Measurements from ENCODE around the gene USP20.

Gene USP20

GRCh38 chr9:129880654-129881546 is 45.6 kb downstream of the USP20 start:
- H3K4me3 ChIP-seq (ENCODE audit: low read length) = no peak overlapping the region

GRCh38 chr9:129881547-129882324 is 46.5 kb downstream of the USP20 start:
- Histone ChIP-seq H3K27me3 (ENCODE audit: control insufficient read depth, insufficient read depth, low read length) (no peaks in the 10 kb centered on the region), H3K36me3 (ENCODE audit: control insufficient read depth, low read depth, low read length) (peaks cover 3% of the 10 kb centered on the region), H3K27ac (ENCODE audit: low read length) (no peak overlapping the region), H3K9ac (ENCODE audit: low read length) (no peak overlapping the region), H3K4me1 (ENCODE audit: control insufficient read depth, low read depth, low read length) (peaks cover 22% of the 10 kb centered on the region), H3K9me3 (ENCODE audit: control insufficient read depth, low read depth, low read length) (no peaks in the 10 kb centered on the region), H3K4me3 (ENCODE audit: low read length) (no peak overlapping the region)

More at GRCh38 chr9:129880654-129881546, 45.6 kb downstream of the USP20 start:
- peaks cover 15% of the 10 kb centered on the region for H3K4me1 ChIP-seq (ENCODE audit: control insufficient read depth, low read depth, low read length)
- no peak overlapping the region for H3K9ac ChIP-seq (ENCODE audit: low read length)
- H3K27me3 ChIP-seq (ENCODE audit: control insufficient read depth, insufficient read depth, low read length) = no peaks in the 10 kb centered on the region
- no peaks in the 10 kb centered on the region for H3K9me3 ChIP-seq (ENCODE audit: control insufficient read depth, low read depth, low read length)
- H3K27ac ChIP-seq (ENCODE audit: low read length) = no peak overlapping the region
- peaks cover 3% of the 10 kb centered on the region for H3K36me3 ChIP-seq (ENCODE audit: control insufficient read depth, low read depth, low read length)

GRCh38 chr9:129884220-129885017 is 49.2 kb downstream of the USP20 start:
- peaks cover 23% of the 10 kb centered on the region for H3K4me1 ChIP-seq (ENCODE audit: control insufficient read depth, low read depth, low read length)
- H3K27ac ChIP-seq (ENCODE audit: low read length) = no peak overlapping the region
- H3K36me3 ChIP-seq (ENCODE audit: control insufficient read depth, low read depth, low read length) = peaks cover 3% of the 10 kb centered on the region
- peak overlapping the region; percentile 33 for H3K9ac ChIP-seq (ENCODE audit: low read length)
- H3K27me3 ChIP-seq (ENCODE audit: control insufficient read depth, insufficient read depth, low read length) = no peaks in the 10 kb centered on the region
- H3K9me3 ChIP-seq (ENCODE audit: control insufficient read depth, low read depth, low read length) = no peaks in the 10 kb centered on the region
- H3K4me3 ChIP-seq (ENCODE audit: low read length) = peak overlapping the region; percentile 31

DNA sequence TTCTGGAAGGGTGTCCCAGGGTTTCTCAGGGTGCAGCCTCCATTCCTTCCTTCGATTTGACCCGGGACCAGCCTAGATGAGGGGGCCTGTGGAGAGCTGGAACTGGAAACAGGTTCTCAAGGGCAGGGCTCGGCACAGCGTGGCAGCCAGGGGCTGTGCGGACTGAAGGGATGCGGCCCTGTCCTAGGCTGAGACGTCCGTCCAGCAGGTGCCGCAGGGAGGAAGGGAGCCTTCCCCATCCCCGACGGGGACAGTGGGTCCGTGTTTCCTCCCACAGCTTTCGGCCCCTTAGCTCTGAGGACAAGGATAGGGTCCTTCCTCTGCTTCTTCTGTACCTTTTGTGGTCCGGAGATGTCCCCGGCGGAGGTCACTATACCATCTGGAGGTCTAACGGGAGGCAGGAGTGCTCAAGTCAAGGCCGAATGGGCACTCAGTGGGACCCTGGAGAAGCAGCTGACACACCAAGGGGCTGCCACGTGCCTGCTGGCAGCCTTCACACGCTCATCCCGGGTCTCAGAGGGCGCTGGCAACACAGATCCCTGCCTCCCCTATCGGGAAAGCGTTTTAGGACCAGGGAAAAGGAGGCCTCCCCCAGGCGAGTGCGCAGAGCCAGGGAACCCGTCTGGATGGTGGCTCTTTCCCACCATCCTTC is 49.9 kb downstream of the USP20 start:
- peak overlapping the region; percentile 33 for H3K9ac ChIP-seq (ENCODE audit: low read length)
- peaks cover under 1% of the 10 kb centered on the region for H3K36me3 ChIP-seq (ENCODE audit: control insufficient read depth, low read depth, low read length)
- no peak overlapping the region for H3K27ac ChIP-seq (ENCODE audit: low read length)
- H3K9me3 ChIP-seq (ENCODE audit: control insufficient read depth, low read depth, low read length) = no peaks in the 10 kb centered on the region
- H3K4me3 ChIP-seq (ENCODE audit: low read length) = peak overlapping the region; percentile 31
- H3K4me1 ChIP-seq (ENCODE audit: control insufficient read depth, low read depth, low read length) = peaks cover 29% of the 10 kb centered on the region
- no peaks in the 10 kb centered on the region for H3K27me3 ChIP-seq (ENCODE audit: control insufficient read depth, insufficient read depth, low read length)

DNA sequence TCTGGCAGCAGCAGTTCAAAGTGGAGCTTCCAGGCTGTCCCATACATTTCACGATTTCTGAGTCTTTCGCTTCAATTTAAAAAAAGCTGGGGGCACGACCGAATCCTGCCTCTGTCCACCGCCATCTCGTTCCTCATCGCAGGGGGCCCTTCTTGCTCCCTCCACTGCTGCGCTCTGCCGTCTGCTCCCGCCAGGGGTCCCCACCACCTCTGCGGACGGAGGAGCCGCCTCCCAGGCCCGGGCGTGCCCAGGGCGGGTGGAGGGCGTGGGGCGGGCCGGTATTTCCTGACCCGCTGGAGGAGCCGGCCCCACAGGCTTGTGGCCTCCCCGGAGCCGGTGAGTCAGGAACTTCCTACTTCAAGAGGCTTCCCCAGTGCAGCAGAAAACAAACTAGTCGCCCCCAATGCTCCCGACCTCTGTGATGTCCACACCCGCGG is 50.4 kb downstream of the USP20 start:
- Histone ChIP-seq H3K4me3 (ENCODE audit: low read length) (peak overlapping the region; percentile 31), H3K9ac (ENCODE audit: low read length) (peak overlapping the region; percentile 6), H3K27me3 (ENCODE audit: control insufficient read depth, insufficient read depth, low read length) (no peaks in the 10 kb centered on the region), H3K4me1 (ENCODE audit: control insufficient read depth, low read depth, low read length) (peaks cover 29% of the 10 kb centered on the region), H3K36me3 (ENCODE audit: control insufficient read depth, low read depth, low read length) (no peaks in the 10 kb centered on the region), H3K27ac (ENCODE audit: low read length) (no peak overlapping the region), H3K9me3 (ENCODE audit: control insufficient read depth, low read depth, low read length) (no peaks in the 10 kb centered on the region)

- Histone ChIP-seq H3K9me3 (ENCODE audit: control insufficient read depth, low read depth, low read length) (no peaks in the 10 kb centered on the region), H3K27me3 (ENCODE audit: control insufficient read depth, insufficient read depth, low read length) (no peaks in the 10 kb centered on the region), H3K27ac (ENCODE audit: low read length) (no peak overlapping the region), H3K4me3 (ENCODE audit: low read length) (no peak overlapping the region), H3K4me1 (ENCODE audit: control insufficient read depth, low read depth, low read length) (peaks cover 29% of the 10 kb centered on the region), H3K36me3 (ENCODE audit: control insufficient read depth, low read depth, low read length) (no peaks in the 10 kb centered on the region), H3K9ac (ENCODE audit: low read length) (no peak overlapping the region)
Observed at GRCh38 chr9:129886226-129887174, 51.2 kb downstream of the USP20 start.

DNA sequence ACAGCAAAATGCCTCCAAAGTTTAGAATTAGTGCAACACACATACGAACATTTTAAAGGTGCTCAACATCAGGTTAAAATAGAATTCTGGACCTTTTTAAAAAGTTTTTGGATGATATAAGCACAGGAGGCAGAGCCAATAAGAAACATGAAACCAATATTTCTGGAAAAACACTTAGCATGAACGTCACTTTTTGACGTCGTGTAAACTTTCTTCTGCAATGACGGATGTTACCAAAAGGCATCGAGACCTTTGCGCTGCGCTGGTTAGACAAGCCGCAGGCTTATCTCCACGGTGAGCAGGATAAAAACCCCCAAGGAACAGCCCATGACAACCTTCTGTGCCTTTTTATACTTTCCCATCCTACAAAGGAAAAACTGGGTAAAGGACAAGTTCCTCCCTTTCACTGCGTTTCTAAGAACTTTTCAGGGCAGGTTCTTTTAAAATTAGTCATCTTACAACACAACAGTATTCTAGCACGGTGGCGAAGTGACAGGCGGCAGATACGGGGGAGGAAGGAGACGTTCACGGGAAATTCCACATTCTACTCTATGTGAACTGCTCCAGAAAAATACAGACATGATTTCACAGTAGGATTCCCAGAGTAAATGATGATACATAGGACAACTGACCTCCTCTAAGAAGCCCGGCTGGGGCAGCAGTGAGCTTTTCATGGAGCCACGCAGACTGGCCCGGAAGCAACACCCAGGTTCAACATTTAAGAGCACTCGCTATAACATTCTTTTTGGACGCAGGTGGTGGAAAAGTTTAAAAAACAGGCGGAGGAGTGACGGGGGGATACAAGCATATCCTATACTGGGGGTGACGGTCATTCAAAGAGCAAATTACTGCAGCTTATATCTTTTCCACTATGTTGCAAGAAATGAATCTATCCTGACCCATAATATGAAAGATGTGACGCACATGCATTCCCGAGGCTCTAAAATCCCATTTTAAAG is 52.4 kb downstream of the USP20 start:
- Histone ChIP-seq H3K36me3 (ENCODE audit: control insufficient read depth, low read depth, low read length) (no peaks in the 10 kb centered on the region), H3K4me1 (ENCODE audit: control insufficient read depth, low read depth, low read length) (peaks cover 29% of the 10 kb centered on the region), H3K9me3 (ENCODE audit: control insufficient read depth, low read depth, low read length) (no peaks in the 10 kb centered on the region), H3K27ac (ENCODE audit: low read length) (no peak overlapping the region), H3K4me3 (ENCODE audit: low read length) (no peak overlapping the region), H3K9ac (ENCODE audit: low read length) (no peak overlapping the region), H3K27me3 (ENCODE audit: control insufficient read depth, insufficient read depth, low read length) (no peaks in the 10 kb centered on the region)

DNA sequence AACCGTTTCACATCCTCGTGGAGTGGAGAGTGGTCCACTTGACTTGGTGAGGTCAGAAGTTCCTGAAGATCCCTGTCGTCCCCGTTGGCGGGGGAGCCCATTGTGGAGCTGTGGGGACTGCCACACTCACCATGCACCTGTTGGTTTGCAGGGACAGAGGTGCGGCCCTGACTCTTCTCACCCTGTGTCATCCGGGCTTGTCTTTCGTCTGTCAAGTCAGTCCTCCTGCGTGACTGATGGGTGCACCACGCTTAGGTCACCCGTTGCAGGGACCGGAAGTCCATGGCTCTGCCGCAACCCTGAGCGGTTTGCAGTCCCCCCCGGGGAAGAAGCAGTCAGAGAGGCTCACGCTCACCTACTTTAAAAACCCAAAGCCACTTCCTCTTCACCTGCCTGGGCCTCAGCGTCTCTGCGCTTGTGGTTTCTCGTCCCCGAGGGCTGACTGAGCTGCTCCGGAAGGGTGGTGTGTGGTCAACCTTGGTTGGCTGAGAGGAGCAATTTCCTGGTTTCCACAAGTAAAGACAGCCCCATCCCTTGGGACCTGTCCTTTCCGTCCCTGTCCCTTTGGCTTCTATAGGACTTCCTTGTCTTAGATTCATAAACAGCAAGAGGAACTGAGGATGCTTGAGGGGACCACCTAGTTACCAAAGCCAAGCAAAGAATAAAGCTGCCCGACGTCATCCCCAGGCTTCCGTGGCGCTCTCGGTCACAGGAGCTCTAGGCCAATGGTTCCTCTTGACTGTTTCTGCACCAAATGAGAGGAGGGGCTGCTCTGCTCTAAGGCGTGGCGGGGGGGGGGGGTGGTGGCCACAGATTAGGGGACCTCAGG is 53.2 kb downstream of the USP20 start:
- H3K4me1 ChIP-seq (ENCODE audit: control insufficient read depth, low read depth, low read length) = peaks cover 29% of the 10 kb centered on the region
- no peaks in the 10 kb centered on the region for H3K9me3 ChIP-seq (ENCODE audit: control insufficient read depth, low read depth, low read length)
- no peak overlapping the region for H3K27ac ChIP-seq (ENCODE audit: low read length)
- no peak overlapping the region for H3K4me3 ChIP-seq (ENCODE audit: low read length)
- H3K27me3 ChIP-seq (ENCODE audit: control insufficient read depth, insufficient read depth, low read length) = no peaks in the 10 kb centered on the region
- H3K9ac ChIP-seq (ENCODE audit: low read length) = no peak overlapping the region
- no peaks in the 10 kb centered on the region for H3K36me3 ChIP-seq (ENCODE audit: control insufficient read depth, low read depth, low read length)

All from iPS-18a (cell line).